Measurements from ENCODE around the gene RNF115.

GRCh38 chr1:145855426-145855948 lies 31.6 kb upstream of the RNF115 start:
- TF ChIP-seq ZBTB33 (IDR thresholded peaks at IDR 0.05) (no peak), JUND (IDR thresholded peaks at IDR 0.05) (no peak), SP1 (IDR thresholded peaks at IDR 0.05) (no peak), TAF1 (conservative IDR thresholded peaks at IDR 0.05) (no peak)
- TF ChIP-seq, protein P1, sequence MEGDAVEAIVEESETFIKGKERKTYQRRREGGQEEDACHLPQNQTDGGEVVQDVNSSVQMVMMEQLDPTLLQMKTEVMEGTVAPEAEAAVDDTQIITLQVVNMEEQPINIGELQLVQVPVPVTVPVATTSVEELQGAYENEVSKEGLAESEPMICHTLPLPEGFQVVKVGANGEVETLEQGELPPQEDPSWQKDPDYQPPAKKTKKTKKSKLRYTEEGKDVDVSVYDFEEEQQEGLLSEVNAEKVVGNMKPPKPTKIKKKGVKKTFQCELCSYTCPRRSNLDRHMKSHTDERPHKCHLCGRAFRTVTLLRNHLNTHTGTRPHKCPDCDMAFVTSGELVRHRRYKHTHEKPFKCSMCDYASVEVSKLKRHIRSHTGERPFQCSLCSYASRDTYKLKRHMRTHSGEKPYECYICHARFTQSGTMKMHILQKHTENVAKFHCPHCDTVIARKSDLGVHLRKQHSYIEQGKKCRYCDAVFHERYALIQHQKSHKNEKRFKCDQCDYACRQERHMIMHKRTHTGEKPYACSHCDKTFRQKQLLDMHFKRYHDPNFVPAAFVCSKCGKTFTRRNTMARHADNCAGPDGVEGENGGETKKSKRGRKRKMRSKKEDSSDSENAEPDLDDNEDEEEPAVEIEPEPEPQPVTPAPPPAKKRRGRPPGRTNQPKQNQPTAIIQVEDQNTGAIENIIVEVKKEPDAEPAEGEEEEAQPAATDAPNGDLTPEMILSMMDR (IDR thresholded peaks at IDR 0.05; ENCODE audit: low read depth, low read length, missing input control): no peak
